ENCODE results near the gene SORBS1. TPM values are rescaled to one million over a fixed set of nuclear protein-coding genes. Genes with fewer than 3 reads are reported as not detected.

Gene SORBS1
- total and polyA plus RNA-seq, 3 experiments from 2014 or later: 0.28 to 1.7 (median 0.92) TPM

- Mint-ChIP-seq H3K9me3 (peaks cover 0 to 2% (median 0%) of the 10 kb centered on the region in 5 donors), H3K4me3 (peak within 1 kb of the TSS; percentile 78 to 86 (median 84)), H3K27me3 (peaks cover 4 to 37% of the 10 kb centered on the region in 2 donors), H3K36me3 (no peaks in the 10 kb centered on the region), H3K4me1 (peaks cover 25 to 44% (median 32%) of the 10 kb centered on the region in 3 donors), H3K27ac (peak within 1 kb of the TSS in 4 of 8 donors; percentile 33 to 87 (median 68))
- peak within 1 kb of the TSS; percentile 38 for H3K27ac ChIP-seq (ENCODE audit: low read depth, low read length)
- no peaks in the 10 kb centered on the region for H3K27me3 ChIP-seq (ENCODE audit: insufficient read depth, low read length, poor library complexity, severe bottlenecking)
- ChIA-PET CTCF (no interaction called here), POLR2A (no interaction called here)
- peaks cover 12% of the 10 kb centered on the region for H3K4me1 ChIP-seq (ENCODE audit: insufficient read depth, low read length)
- peak within 1 kb of the TSS; percentile 41 for H3K4me3 ChIP-seq (ENCODE audit: low read length)
- no peaks in the 10 kb centered on the region for H3K9me3 ChIP-seq (ENCODE audit: low read length)
- peak in 4 of 5 donors; percentile 8 to 60 (median 37) for DNase-seq
- H3K36me3 ChIP-seq (ENCODE audit: insufficient read depth, low read length): no peaks in the 10 kb centered on the region
These were observed 270.5 kb downstream of the SORBS1 start, which contains the start of gene PDLIM1 for GRCh38 chr10:95290461-95291364. Gene PDLIM1, minus strand, starts transcription at chr10:95291003. Its CDS starts 88 bp downstream, at chr10:95290915.

DNA sequence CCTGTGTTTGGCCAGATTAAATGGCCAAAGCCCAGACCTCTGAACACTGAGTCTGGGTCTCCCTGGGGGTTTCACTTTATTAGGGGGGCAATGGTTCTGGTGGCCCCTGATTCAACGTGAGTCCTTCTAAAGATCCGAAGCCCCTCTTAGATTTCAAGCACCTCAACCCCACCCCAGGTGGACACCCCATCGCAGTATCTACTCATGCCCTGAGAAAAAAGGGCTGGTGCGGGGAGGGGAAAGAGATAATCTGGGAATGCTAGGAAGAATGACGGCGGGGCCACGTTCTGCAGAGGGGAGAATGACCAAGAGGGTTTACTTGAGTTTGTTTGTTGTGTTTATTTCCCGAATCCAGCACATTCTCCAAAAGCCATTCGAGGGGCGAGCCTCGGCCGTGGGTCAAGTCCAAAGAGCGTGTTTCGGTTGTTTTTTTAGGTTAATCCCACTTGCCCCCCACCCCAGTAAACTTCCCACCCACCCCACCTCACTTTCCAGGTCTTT lies 271.2 kb downstream of the SORBS1 start:
- peak overlapping the region in 3 of 8 donors; percentile 36 to 79 (median 58) for H3K27ac Mint-ChIP-seq

DNA sequence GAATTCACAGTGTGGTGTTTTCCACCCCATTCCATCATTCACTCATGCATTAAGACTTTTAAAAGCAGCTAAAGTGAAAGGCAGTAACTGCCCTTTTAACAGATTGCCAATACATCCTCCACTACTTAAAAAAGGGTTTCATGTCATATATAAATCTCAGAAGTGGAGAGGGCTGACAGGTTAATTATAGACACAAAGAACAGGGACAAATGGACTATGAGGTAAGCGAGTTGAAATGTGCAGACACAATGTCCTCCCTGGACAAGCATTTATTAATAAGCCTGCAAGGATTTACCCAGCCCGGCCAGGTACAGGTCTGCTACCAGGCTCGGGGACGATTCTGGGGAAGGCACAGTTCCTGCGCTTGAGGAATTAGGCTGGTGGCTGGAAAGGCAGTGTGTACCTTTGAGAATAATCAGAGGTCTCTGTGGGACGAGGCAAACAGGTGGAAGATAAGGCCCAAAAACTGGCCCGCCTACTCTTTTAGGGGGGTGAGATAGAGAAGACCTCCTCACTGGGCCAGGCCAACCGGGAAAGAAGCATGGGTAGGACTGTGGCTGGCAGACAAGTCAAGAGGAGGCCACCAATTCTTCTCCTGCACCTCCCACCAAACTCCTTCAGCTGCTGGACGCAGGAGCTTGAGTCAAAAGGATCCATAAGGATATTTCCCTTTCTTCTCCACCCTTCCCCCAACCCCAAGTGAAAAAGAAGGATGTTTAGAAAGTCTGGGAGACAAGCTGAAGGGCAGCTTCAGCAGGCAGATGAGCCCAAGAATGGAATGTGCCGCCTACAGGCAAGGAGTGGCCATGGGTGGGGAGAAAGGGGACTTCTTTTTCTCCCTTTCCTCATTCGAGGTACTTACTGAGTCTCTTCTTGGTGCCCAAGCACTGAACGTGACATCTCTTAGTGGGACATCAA lies 271.9 kb downstream of the SORBS1 start:
- Histone ChIP-seq H3K4me1 (ENCODE audit: insufficient read depth, low read length) (no peaks in the 10 kb centered on the region), H3K4me3 (ENCODE audit: low read length) (no peak overlapping the region)

More for the DNA sequence above, 271.2 kb downstream of the SORBS1 start:
- H3K9me3 Mint-ChIP-seq: peaks cover 0 to 2% (median 0%) of the 10 kb centered on the region in 5 donors
- H3K27me3 Mint-ChIP-seq: peaks cover 4 to 37% of the 10 kb centered on the region in 2 donors
- Histone ChIP-seq H3K4me3 (ENCODE audit: low read length) (no peak overlapping the region), H3K36me3 (ENCODE audit: insufficient read depth, low read length) (no peaks in the 10 kb centered on the region), H3K27me3 (ENCODE audit: insufficient read depth, low read length, poor library complexity, severe bottlenecking) (no peaks in the 10 kb centered on the region), H3K4me1 (ENCODE audit: insufficient read depth, low read length) (peaks cover 5% of the 10 kb centered on the region), H3K9me3 (ENCODE audit: low read length) (no peaks in the 10 kb centered on the region), H3K27ac (ENCODE audit: low read depth, low read length) (no peak overlapping the region)
- H3K36me3 Mint-ChIP-seq: no peaks in the 10 kb centered on the region
- ChIA-PET POLR2A (no interaction called here), CTCF (no interaction called here)
- peaks cover 20 to 38% (median 26%) of the 10 kb centered on the region in 3 donors for H3K4me1 Mint-ChIP-seq
- no peak for DNase-seq
- peak overlapping the region; percentile 53 to 86 (median 81) for H3K4me3 Mint-ChIP-seq

GRCh38 chr10:95288303-95288702 lies 272.9 kb downstream of the SORBS1 start:
- H3K27me3 ChIP-seq (ENCODE audit: insufficient read depth, low read length, poor library complexity, severe bottlenecking): no peaks in the 10 kb centered on the region
- CTCF ChIA-PET: no interaction called here
- no peaks in the 10 kb centered on the region for H3K36me3 Mint-ChIP-seq
- no peaks in the 10 kb centered on the region for H3K4me1 ChIP-seq (ENCODE audit: insufficient read depth, low read length)
- peaks cover 19 to 32% (median 20%) of the 10 kb centered on the region in 3 donors for H3K4me1 Mint-ChIP-seq
- H3K4me3 ChIP-seq (ENCODE audit: low read length): no peak overlapping the region
- H3K9me3 ChIP-seq (ENCODE audit: low read length): no peaks in the 10 kb centered on the region
- H3K27ac Mint-ChIP-seq: no peak overlapping the region
- peak overlapping the region in 2 of 7 donors; percentile 8 to 28 for H3K4me3 Mint-ChIP-seq
- no peaks in the 10 kb centered on the region for H3K36me3 ChIP-seq (ENCODE audit: insufficient read depth, low read length)
- POLR2A ChIA-PET: no interaction called here
- peaks cover 4 to 25% of the 10 kb centered on the region in 2 donors for H3K27me3 Mint-ChIP-seq
- DNase-seq: no peak
- no peak overlapping the region for H3K27ac ChIP-seq (ENCODE audit: low read depth, low read length)
- peaks cover 0 to 2% (median 0%) of the 10 kb centered on the region in 5 donors for H3K9me3 Mint-ChIP-seq

More for the DNA sequence above, 271.9 kb downstream of the SORBS1 start:
- ChIA-PET POLR2A (no interaction called here), CTCF (no interaction called here)
- no peaks in the 10 kb centered on the region for H3K9me3 ChIP-seq (ENCODE audit: low read length)
- DNase-seq: no peak
- Mint-ChIP-seq H3K27me3 (peaks cover 4 to 32% of the 10 kb centered on the region in 2 donors), H3K4me3 (peak overlapping the region; percentile 59 to 86 (median 81)), H3K27ac (peak overlapping the region in 2 of 8 donors; percentile 17 to 36), H3K9me3 (peaks cover 0 to 2% (median 0%) of the 10 kb centered on the region in 5 donors), H3K36me3 (no peaks in the 10 kb centered on the region), H3K4me1 (peaks cover 19 to 36% (median 25%) of the 10 kb centered on the region in 3 donors)
- H3K36me3 ChIP-seq (ENCODE audit: insufficient read depth, low read length): no peaks in the 10 kb centered on the region
- H3K27ac ChIP-seq (ENCODE audit: low read depth, low read length): peak overlapping the region; percentile 11
- no peaks in the 10 kb centered on the region for H3K27me3 ChIP-seq (ENCODE audit: insufficient read depth, low read length, poor library complexity, severe bottlenecking)

DNA sequence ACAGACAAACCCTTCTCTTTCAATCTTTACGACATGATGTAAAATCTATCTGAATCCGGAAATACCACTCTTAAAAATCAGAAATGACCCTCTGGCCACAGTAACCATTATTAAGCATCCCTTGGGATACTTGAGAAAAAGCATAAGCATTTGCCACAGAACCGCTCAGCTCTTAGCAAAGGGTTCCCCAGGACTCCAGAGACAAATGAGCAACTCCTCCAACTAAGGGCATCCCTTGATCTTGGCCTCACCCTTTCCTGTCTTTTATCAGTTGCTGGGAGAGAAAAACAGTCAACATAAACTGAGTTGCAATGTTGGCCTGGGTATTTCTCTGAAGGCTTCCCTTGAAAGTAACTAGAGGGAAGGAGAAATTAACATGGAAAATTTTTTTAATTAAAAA lies 273.9 kb downstream of the SORBS1 start:
- POLR2A ChIA-PET: no interaction called here
- H3K27me3 ChIP-seq (ENCODE audit: insufficient read depth, low read length, poor library complexity, severe bottlenecking): no peaks in the 10 kb centered on the region
- peaks cover 19 to 30% (median 20%) of the 10 kb centered on the region in 3 donors for H3K4me1 Mint-ChIP-seq
- H3K4me3 Mint-ChIP-seq: no peak overlapping the region
- H3K27ac Mint-ChIP-seq: peak overlapping the region in 1 of 8 donors; percentile 30
- H3K4me1 ChIP-seq (ENCODE audit: insufficient read depth, low read length): no peaks in the 10 kb centered on the region
- H3K27me3 Mint-ChIP-seq: peaks cover 4 to 19% of the 10 kb centered on the region in 2 donors
- no peaks in the 10 kb centered on the region for H3K36me3 Mint-ChIP-seq
- DNase-seq: no peak
- H3K27ac ChIP-seq (ENCODE audit: low read depth, low read length): no peak overlapping the region
- CTCF ChIA-PET: no interaction called here
- H3K9me3 Mint-ChIP-seq: peaks cover 0 to 2% (median 0%) of the 10 kb centered on the region in 5 donors
- H3K4me3 ChIP-seq (ENCODE audit: low read length): no peak overlapping the region
- H3K9me3 ChIP-seq (ENCODE audit: low read length): no peaks in the 10 kb centered on the region
- no peaks in the 10 kb centered on the region for H3K36me3 ChIP-seq (ENCODE audit: insufficient read depth, low read length)

GRCh38 chr10:95286707-95287106 lies 274.5 kb downstream of the SORBS1 start:
- peaks cover 18 to 26% (median 19%) of the 10 kb centered on the region in 3 donors for H3K4me1 Mint-ChIP-seq
- Histone ChIP-seq H3K36me3 (ENCODE audit: insufficient read depth, low read length) (no peaks in the 10 kb centered on the region), H3K27me3 (ENCODE audit: insufficient read depth, low read length, poor library complexity, severe bottlenecking) (no peaks in the 10 kb centered on the region), H3K9me3 (ENCODE audit: low read length) (no peaks in the 10 kb centered on the region), H3K4me3 (ENCODE audit: low read length) (no peak overlapping the region), H3K4me1 (ENCODE audit: insufficient read depth, low read length) (no peaks in the 10 kb centered on the region), H3K27ac (ENCODE audit: low read depth, low read length) (no peak overlapping the region)
- no peak overlapping the region for H3K4me3 Mint-ChIP-seq
- H3K36me3 Mint-ChIP-seq: no peaks in the 10 kb centered on the region
- no peak for DNase-seq
- H3K27me3 Mint-ChIP-seq: peaks cover 4 to 15% of the 10 kb centered on the region in 2 donors
- CTCF ChIA-PET: interaction anchor here (0.7 kb wide), 1 partner anchor 8 kb away, joined by 3 read pairs; no protein-coding TSS in a partner anchor
- no peaks in the 10 kb centered on the region for H3K9me3 Mint-ChIP-seq
- POLR2A ChIA-PET: no interaction called here
- H3K27ac Mint-ChIP-seq: no peak overlapping the region

DNA sequence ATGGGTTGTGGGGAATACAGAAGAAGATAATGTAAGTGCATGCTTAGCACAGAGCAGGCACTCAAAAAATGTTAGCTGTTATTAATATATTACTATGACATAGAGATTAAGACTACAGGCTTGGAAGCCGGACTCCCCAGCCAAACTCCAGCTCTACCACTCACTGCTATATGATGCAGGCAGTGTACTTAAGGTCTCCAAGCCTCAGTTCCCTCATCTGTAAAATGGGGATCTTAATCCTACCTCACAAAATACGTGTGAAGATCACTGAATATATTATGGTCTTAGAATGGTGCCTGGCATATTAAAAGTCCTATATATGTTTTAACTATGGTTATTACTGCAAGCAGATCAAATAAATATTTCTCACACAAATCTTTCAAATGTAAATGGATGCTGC lies 275.6 kb downstream of the SORBS1 start:
- no peaks in the 10 kb centered on the region for H3K9me3 ChIP-seq (ENCODE audit: low read length)
- POLR2A ChIA-PET: no interaction called here
- no peaks in the 10 kb centered on the region for H3K4me1 ChIP-seq (ENCODE audit: insufficient read depth, low read length)
- CTCF ChIA-PET: interaction anchor here (1.3 kb wide), 1 partner anchor 9 kb away, joined by 3 read pairs; no protein-coding TSS in a partner anchor
- no peak overlapping the region for H3K27ac ChIP-seq (ENCODE audit: low read depth, low read length)
- H3K4me3 ChIP-seq (ENCODE audit: low read length): no peak overlapping the region
- no peaks in the 10 kb centered on the region for H3K27me3 ChIP-seq (ENCODE audit: insufficient read depth, low read length, poor library complexity, severe bottlenecking)
- Mint-ChIP-seq H3K27ac (no peak overlapping the region), H3K36me3 (no peaks in the 10 kb centered on the region), H3K4me1 (peaks cover 12 to 20% (median 15%) of the 10 kb centered on the region in 3 donors), H3K4me3 (no peak overlapping the region), H3K27me3 (peaks cover 4 to 10% of the 10 kb centered on the region in 2 donors), H3K9me3 (no peaks in the 10 kb centered on the region)
- H3K36me3 ChIP-seq (ENCODE audit: insufficient read depth, low read length): no peaks in the 10 kb centered on the region
- no peak for DNase-seq

Measured in CD8-positive, alpha-beta memory T cell (primary cell).